ENCODE measurements around the gene DDX20.
"Not testable (repeated sequence)": the region's sequence is repeated elsewhere in the genome, so short reads cannot be mapped to it uniquely, and the experiment has no call there.

The DDX20 gene

DNA sequence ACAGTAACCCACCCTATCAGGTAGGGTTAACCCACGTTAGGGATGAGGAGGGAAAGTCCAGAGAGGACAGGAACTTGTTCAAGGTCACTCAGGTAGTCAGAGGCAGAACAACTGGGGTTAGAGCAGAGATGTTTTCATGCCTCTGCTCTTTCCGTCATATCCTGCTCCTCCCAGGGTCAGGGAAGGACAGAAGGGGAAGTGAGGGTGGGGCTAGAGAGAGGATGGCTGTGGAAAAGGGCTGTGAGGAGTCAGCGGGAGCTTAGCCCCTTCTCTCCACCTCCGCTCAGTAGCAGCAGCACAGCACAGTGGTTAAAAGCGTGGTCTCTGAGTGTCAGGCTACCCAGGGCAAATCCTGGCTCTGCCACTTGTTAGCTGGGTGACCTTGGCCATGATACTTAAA lies 36.5 kb downstream of the DDX20 start:
- TF ChIP-seq JUND (IDR thresholded peaks at IDR 0.05; ENCODE audit: low read depth), result no peak
- in situ Hi-C loops (cut with HindIII; ENCODE audit: low pct_unique_long_range_greater_than_20kb, low sequenced_read_pairs), result no loop called here
- DNase-seq (ENCODE audit: low read depth in 1 of 2, low spot score in 1 of 2), result no peak

DNA sequence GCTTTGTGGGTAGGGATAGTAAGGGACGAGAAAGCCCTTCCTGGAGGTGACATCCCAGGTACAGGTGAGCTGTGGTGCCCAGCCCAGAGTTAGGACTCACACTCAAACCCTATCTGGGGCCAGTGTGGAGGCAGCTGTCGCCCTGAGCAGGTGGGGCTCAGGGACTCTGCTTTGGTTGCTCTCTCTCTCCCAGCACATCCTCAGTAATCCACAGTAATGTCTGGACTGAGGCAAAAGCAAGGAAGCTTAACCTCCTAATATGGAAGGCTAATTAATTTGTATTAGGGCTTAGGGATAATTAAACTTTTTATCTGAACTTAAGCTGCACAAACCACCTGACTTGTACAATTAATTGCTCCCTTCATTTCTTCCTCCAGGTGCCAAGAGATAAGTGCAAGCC lies 38.2 kb downstream of the DDX20 start:
- in situ Hi-C loops (cut with HindIII; ENCODE audit: low pct_unique_long_range_greater_than_20kb, low sequenced_read_pairs), result no loop called here
- no peak for DNase-seq (ENCODE audit: low read depth in 1 of 2, low spot score in 1 of 2)
- TF ChIP-seq JUND (IDR thresholded peaks at IDR 0.05; ENCODE audit: low read depth), result no peak

DNA sequence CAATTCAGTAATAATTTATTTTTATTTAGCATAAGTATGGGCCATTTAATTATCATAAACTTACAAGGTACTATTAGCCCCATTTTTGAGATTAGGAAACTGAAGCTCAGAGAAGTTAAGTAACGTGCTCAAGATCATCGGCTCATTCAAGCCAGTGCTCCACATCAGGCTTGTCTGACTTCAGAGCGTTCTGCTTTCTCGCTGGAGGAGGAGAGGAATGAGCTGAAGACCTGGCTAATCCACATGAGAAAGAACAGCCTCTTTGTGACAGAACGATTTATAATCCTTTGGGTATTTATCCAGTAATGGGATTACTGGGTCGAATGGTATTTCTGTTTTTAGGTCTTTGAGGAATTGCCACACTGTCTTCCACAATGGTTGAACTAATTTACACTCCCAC lies 39.7 kb downstream of the DDX20 start:
- in situ Hi-C loops (cut with HindIII; ENCODE audit: low pct_unique_long_range_greater_than_20kb, low sequenced_read_pairs), result no loop called here
- TF ChIP-seq JUND (IDR thresholded peaks at IDR 0.05; ENCODE audit: low read depth), result no peak

DNA sequence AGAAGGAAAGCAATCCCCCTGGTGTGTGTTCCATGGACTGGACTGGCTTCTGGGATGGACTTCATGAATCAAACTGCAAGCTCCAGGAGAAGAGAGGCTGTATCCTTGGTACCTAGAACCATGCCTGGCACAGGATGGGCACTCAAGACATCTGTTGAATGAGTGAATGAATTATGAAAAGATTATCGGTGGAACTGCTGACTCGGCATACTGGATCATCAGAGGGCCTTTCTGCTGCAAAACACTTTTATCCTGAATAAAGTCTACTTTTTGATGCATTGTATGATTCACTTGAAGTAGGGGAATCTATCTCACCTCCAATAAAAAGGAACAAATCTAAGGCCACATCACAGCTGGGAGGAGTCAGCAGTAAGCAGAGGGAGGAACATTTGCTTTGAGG lies 42.9 kb downstream of the DDX20 start:
- no peak for TF ChIP-seq JUND (IDR thresholded peaks at IDR 0.05; ENCODE audit: low read depth)
- no peak for DNase-seq (ENCODE audit: low read depth in 1 of 2, low spot score in 1 of 2)
- in situ Hi-C loops (cut with HindIII; ENCODE audit: low pct_unique_long_range_greater_than_20kb, low sequenced_read_pairs), result no loop called here

More for the DNA sequence above, 39.7 kb downstream of the DDX20 start:
- no peak for DNase-seq (ENCODE audit: low read depth in 1 of 2, low spot score in 1 of 2)

DNA sequence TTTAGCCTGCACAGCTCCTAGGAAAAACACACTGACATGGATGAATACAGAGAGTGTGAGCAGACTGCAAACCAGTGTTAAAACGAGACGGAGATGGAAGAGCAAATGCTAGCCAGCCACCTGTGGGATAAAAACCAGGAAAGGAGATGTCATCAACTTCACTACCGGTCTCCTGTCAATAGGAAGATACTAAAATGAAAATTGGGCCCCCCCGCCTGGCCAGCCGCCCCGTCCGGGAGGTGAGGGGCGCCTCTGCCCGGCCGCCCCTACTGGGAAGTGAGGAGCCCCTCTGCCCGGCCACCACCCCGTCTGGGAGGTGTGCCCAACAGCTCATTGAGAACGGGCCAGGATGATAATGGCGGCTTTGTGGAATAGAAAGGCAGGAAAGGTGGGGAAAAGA lies 44.0 kb downstream of the DDX20 start:
- DNase-seq (ENCODE audit: low read depth in 1 of 2, low spot score in 1 of 2); in situ Hi-C loops (cut with HindIII; ENCODE audit: low pct_unique_long_range_greater_than_20kb, low sequenced_read_pairs): not testable (repeated sequence)

DNA sequence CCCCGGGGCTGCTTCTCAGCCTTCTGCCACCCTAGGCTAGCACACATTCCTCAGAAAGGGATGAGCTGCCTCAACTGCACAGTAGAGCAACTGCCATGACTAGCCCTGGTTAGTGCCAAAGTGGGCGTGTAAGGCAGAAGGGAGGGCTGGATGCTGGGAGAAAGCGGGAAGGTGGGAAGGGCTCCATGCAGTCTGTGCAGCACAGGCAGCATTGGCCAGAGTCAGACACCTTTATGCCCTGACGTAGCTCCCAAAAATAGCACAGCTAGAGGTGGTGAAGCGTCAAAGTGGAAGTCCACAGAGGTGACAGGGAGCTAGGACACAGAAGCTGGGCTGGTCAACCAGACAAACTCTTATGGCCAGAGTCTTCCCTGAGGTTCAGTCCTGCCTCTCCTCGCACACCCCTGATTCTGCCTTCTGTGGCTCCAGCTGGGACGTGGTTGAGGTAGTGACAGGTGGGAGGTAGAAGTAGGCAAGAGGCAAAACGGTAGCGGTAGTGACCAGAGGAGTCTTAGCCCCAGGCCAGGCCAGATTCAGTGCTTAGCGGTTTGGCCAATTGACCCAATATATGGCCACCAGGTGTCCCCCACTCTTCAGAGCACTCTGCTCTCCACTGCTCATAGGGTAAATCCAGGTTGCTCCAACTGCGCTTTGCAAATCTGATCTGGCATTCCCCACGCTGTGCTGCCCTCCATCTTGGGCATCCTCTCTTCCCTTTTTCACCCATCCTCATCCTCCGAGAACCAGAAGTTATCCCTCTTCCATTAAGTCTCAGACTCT lies 45.6 kb downstream of the DDX20 start:
- peak in 1 of 2 experiments; percentile 4 for DNase-seq (ENCODE audit: low read depth in 1 of 2, low spot score in 1 of 2)

DNA sequence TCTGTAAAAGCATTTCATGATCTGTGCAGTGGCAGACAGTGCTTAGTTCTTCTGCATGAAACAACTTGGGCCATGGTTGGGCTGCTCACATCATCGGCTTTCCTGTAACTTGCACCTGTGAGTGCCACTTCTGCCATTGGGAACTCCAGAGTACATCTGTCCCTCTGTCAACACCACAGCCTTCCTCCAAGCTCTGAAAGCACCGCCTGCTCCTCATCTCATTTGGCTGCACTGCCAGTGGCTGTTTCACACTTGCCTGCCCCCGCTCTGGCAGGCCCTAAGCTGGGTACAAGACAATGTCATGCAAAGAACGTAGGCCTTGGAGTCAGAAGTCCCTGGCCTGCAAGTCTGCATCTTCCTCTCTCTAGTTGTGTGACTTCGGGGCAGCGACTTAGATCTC lies 46.4 kb downstream of the DDX20 start:
- in situ Hi-C loops (cut with HindIII; ENCODE audit: low pct_unique_long_range_greater_than_20kb, low sequenced_read_pairs), result no loop called here
- no peak for TF ChIP-seq JUND (IDR thresholded peaks at IDR 0.05; ENCODE audit: low read depth)
- no peak for DNase-seq (ENCODE audit: low read depth in 1 of 2, low spot score in 1 of 2)

More for the DNA sequence above, 45.6 kb downstream of the DDX20 start:
- in situ Hi-C loops (cut with HindIII; ENCODE audit: low pct_unique_long_range_greater_than_20kb, low sequenced_read_pairs), result no loop called here
- no peak for TF ChIP-seq JUND (IDR thresholded peaks at IDR 0.05; ENCODE audit: low read depth)

DNA sequence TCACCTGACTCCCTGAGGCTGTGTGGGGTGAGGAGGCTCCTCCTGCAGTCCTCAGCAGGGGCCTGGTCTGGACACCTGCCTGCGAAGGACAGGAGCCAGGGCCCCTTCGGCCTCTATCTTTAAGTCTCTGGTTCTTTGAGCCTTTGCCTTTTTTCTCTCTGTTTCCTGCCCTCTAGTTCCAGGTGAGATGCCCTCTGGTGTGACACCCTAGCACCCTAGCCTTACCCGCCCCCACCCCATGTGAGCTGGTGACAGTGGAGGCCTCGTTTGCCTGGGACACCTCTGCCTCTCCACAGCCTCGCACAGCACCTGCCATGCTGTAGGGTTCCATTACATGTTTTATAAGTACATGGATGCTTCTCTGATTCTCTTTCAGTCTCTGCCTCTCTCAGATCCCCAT lies 47.3 kb downstream of the DDX20 start:
- no peak for TF ChIP-seq JUND (IDR thresholded peaks at IDR 0.05; ENCODE audit: low read depth)
- in situ Hi-C loops (cut with HindIII; ENCODE audit: low pct_unique_long_range_greater_than_20kb, low sequenced_read_pairs), result no loop called here
- no peak for DNase-seq (ENCODE audit: low read depth in 1 of 2, low spot score in 1 of 2)

DNA sequence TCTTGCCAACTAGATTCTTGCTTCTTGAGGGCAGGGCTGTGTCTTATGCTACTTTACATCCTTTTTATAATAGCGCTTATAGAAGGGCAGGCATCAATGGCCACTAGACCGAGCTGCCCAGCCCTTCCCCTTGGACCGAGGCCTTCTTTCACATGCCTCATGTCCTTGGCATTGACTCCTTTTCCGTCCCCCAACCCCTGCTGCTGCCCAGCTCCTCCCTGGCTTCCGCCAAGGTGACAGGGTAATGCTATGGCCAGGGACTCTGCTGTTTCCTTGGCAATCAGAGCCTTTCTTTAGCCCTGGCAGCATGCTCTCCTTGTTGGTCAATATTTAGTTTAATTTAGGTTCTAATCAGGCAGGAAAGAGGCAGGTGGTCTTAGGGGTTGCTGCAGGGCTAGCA lies 48.2 kb downstream of the DDX20 start:
- no peak for TF ChIP-seq JUND (IDR thresholded peaks at IDR 0.05; ENCODE audit: low read depth)
- DNase-seq (ENCODE audit: low read depth in 1 of 2, low spot score in 1 of 2), result no peak
- in situ Hi-C loops (cut with HindIII; ENCODE audit: low pct_unique_long_range_greater_than_20kb, low sequenced_read_pairs), result no loop called here

DNA sequence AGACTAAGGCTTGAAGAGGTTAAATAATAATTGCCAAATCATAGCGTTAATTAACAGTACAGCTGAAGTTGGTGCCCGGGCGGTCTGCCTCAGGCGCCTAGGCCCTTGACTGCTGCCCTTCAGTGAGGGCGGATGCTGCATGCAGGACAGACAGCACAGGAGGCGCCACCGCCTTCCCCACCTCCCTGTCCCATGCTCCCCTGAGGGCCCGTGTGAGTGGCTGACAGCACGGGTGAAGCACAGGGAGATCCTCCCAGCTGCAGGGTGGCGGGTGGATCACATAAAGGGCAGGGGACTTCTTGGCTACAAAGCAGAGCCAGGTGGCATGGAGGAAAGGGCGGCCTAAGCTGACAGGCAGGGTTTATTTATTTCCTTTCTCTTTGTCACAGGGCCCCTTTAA lies 49.1 kb downstream of the DDX20 start:
- in situ Hi-C loops (cut with HindIII; ENCODE audit: low pct_unique_long_range_greater_than_20kb, low sequenced_read_pairs), result no loop called here
- no peak for TF ChIP-seq JUND (IDR thresholded peaks at IDR 0.05; ENCODE audit: low read depth)
- no peak for DNase-seq (ENCODE audit: low read depth in 1 of 2, low spot score in 1 of 2)

DNA sequence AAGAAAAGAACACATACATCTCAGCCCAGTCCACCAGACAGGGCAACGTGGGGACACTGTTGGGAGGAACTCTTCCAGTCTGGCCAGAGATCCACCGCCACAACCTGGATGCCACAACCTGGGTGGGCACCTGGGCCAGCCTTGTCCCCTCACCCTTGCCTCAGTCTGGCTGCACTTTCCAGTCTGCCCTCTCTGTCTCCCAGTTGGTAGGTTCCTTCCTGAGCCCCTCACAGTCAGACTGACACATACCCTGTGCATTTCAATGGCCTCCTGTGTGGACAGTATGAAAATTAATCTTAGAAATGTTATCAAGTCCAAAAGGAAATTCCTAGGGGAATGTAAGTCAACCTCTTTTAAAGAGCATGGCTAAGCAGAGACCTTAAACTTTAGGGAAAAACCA lies 49.5 kb downstream of the DDX20 start:
- DNase-seq (ENCODE audit: low read depth in 1 of 2, low spot score in 1 of 2), result no peak
- TF ChIP-seq JUND (IDR thresholded peaks at IDR 0.05; ENCODE audit: low read depth), result no peak
- in situ Hi-C loops (cut with HindIII; ENCODE audit: low pct_unique_long_range_greater_than_20kb, low sequenced_read_pairs), result no loop called here

DNA sequence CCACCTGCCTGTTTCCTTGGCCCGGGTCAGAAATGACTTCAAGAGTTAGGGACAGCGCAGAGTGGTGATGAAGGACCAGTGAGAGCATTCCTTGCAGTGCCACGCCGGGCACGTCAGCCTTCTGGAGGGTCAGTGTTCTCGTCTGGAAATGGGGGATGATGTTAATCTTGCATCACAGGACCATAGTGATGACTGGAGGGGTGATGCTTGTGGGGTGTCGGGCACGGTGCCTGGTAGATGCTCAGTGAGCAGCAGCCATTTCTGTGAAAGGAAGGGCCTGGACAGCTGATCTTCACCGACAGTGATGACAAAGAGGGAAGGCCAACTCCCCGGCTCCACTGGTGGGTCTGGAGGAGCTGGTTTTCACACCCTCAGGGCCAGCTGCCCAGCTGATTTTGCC lies 56.2 kb downstream of the DDX20 start:
- in situ Hi-C loops (cut with HindIII; ENCODE audit: low pct_unique_long_range_greater_than_20kb, low sequenced_read_pairs), result no loop called here
- DNase-seq (ENCODE audit: low read depth in 1 of 2, low spot score in 1 of 2), result no peak

DNA sequence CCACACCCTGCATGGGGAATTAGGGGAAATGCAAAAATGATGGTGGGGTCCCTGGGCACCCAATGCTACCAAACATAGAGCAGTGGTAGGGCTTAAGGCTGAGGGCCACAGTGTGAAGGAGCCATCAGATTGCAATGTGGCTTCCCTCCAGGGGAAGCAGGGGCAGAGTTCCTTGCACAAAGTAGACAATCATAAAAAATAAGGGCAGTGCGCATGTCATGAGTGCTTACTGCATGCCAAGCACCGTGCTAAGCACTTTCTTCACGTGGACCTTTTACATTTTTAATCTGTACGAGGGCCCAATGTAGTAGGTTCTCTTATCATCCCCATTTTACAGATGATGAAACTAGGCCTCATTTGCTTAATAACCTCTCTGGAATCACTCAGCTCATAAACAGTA lies 56.6 kb downstream of the DDX20 start:
- TF ChIP-seq JUND (IDR thresholded peaks at IDR 0.05; ENCODE audit: low read depth), result no peak
- in situ Hi-C loops (cut with HindIII; ENCODE audit: low pct_unique_long_range_greater_than_20kb, low sequenced_read_pairs), result no loop called here
- DNase-seq (ENCODE audit: low read depth in 1 of 2, low spot score in 1 of 2), result no peak

More for the DNA sequence above, 56.2 kb downstream of the DDX20 start:
- TF ChIP-seq JUND (IDR thresholded peaks at IDR 0.05; ENCODE audit: low read depth), result no peak

All from T47D (cell line).